ENCODE data around the gene DPP10.

GRCh38 chr2:114446571-114446970 is 4.1 kb downstream of the DPP10 start:
- TF ChIP-seq RBBP5 (conservative IDR thresholded peaks at IDR 0.05) = no peak
- no peak for TF ChIP-seq PAX5 (IDR thresholded peaks at IDR 0.05; ENCODE audit: borderline replicate concordance, low read depth, low read length)
- no peak for TF ChIP-seq GABPA (IDR thresholded peaks at IDR 0.05; ENCODE audit: low read depth)

All from GM12878 (cell line).